IPS-20b (cell line): ENCODE data around the gene CLPTM1L.

Source experiments
- H3K27ac ChIP-seq: one replicate; pipeline ENCODE4 v1.5.1; 2013; ENCODE audit warnings: low read length
- H3K27me3 ChIP-seq: 2 replicates; pipeline ENCODE4 v1.6.1; 2013; ENCODE audit warnings: mild to moderate bottlenecking, low read length, inconsistent platforms; ENCODE audit not compliant: insufficient read depth
- H3K36me3 ChIP-seq: 2 replicates; pipeline ENCODE4 v1.6.1; 2013; ENCODE audit warnings: low read depth, mild to moderate bottlenecking, inconsistent platforms, low read length, moderate library complexity; ENCODE audit not compliant: insufficient read depth
- H3K4me1 ChIP-seq: 2 replicates; pipeline ENCODE4 v1.6.1; 2013; ENCODE audit warnings: mild to moderate bottlenecking, control low read depth, inconsistent platforms, low read length, moderate library complexity; ENCODE audit not compliant: insufficient read depth
- H3K4me3 ChIP-seq: 2 replicates; pipeline ENCODE4 v1.5.1; 2013; ENCODE audit warnings: mild to moderate bottlenecking, low read length, inconsistent platforms
- H3K9ac ChIP-seq: 2 replicates; pipeline ENCODE4 v1.6.1; 2013; ENCODE audit warnings: low read depth, mild to moderate bottlenecking, inconsistent platforms, low read length, moderate library complexity
- H3K9me3 ChIP-seq: 2 replicates; pipeline ENCODE4 v1.6.1; 2013; ENCODE audit warnings: mild to moderate bottlenecking, low read depth, low read length, inconsistent platforms; ENCODE audit not compliant: insufficient read depth

Gene CLPTM1L

GRCh38 chr5:1321576-1321975 lies 23.3 kb downstream of the CLPTM1L start:
- Histone ChIP-seq H3K36me3 (peaks cover 91% of the 10 kb centered on the region), H3K4me1 (peaks cover 3% of the 10 kb centered on the region; the same call in 1 of the 2 replicates), H3K27me3 (no peaks in the 10 kb centered on the region), H3K9me3 (no peaks in the 10 kb centered on the region), H3K27ac (no peak overlapping the region), H3K9ac (no peak overlapping the region), H3K4me3 (no peak overlapping the region)

GRCh38 chr5:1320436-1321344 lies 24.2 kb downstream of the CLPTM1L start:
- Histone ChIP-seq H3K4me3 (no peak overlapping the region), H3K9me3 (no peaks in the 10 kb centered on the region), H3K27ac (no peak overlapping the region), H3K4me1 (peaks cover 12% of the 10 kb centered on the region; the same call in 1 of the 2 replicates), H3K36me3 (peaks cover 87% of the 10 kb centered on the region), H3K27me3 (no peaks in the 10 kb centered on the region), H3K9ac (no peak overlapping the region)

GRCh38 chr5:1319436-1320256 lies 25.3 kb downstream of the CLPTM1L start:
- Histone ChIP-seq H3K4me1 (peaks cover 14% of the 10 kb centered on the region; the same call in 1 of the 2 replicates), H3K9ac (no peak overlapping the region), H3K36me3 (peaks cover 76% of the 10 kb centered on the region)

GRCh38 chr5:1318659-1319251 lies 26.1 kb downstream of the CLPTM1L start:
- peaks cover 67% of the 10 kb centered on the region for H3K36me3 ChIP-seq
- H3K4me1 ChIP-seq, result peaks cover 14% of the 10 kb centered on the region; the same call in 1 of the 2 replicates
- H3K9me3 ChIP-seq, result no peaks in the 10 kb centered on the region
- H3K27me3 ChIP-seq, result no peaks in the 10 kb centered on the region
- no peak overlapping the region for H3K27ac ChIP-seq
- no peak overlapping the region for H3K9ac ChIP-seq
- no peak overlapping the region for H3K4me3 ChIP-seq

More at GRCh38 chr5:1319436-1320256, 25.3 kb downstream of the CLPTM1L start:
- no peaks in the 10 kb centered on the region for H3K9me3 ChIP-seq
- H3K27ac ChIP-seq, result no peak overlapping the region
- H3K27me3 ChIP-seq, result no peaks in the 10 kb centered on the region
- H3K4me3 ChIP-seq, result no peak overlapping the region

GRCh38 chr5:1317921-1318565 lies 26.9 kb downstream of the CLPTM1L start:
- no peak overlapping the region for H3K27ac ChIP-seq
- peaks cover 60% of the 10 kb centered on the region for H3K36me3 ChIP-seq
- peaks cover 14% of the 10 kb centered on the region; the same call in 1 of the 2 replicates for H3K4me1 ChIP-seq
- H3K4me3 ChIP-seq, result no peak overlapping the region
- H3K9me3 ChIP-seq, result no peaks in the 10 kb centered on the region
- H3K27me3 ChIP-seq, result no peaks in the 10 kb centered on the region
- no peak overlapping the region for H3K9ac ChIP-seq

GRCh38 chr5:1316588-1317340 lies 28.1 kb downstream of the CLPTM1L start:
- peak overlapping the region; percentile 33; the same call in 1 of the 2 replicates for H3K9ac ChIP-seq
- H3K27ac ChIP-seq, result no peak overlapping the region
- peaks cover 14% of the 10 kb centered on the region; the same call in 1 of the 2 replicates for H3K4me1 ChIP-seq
- H3K4me3 ChIP-seq, result no peak overlapping the region; the same call in 1 of the 2 replicates
- H3K9me3 ChIP-seq, result no peaks in the 10 kb centered on the region
- H3K27me3 ChIP-seq, result no peaks in the 10 kb centered on the region
- H3K36me3 ChIP-seq, result peaks cover 49% of the 10 kb centered on the region

- Histone ChIP-seq H3K36me3 (peaks cover 41% of the 10 kb centered on the region), H3K4me3 (peak overlapping the region; percentile 55), H3K4me1 (peaks cover 14% of the 10 kb centered on the region; the same call in 1 of the 2 replicates), H3K9ac (peak overlapping the region; percentile 33; the same call in 1 of the 2 replicates), H3K27ac (peak overlapping the region; percentile 22), H3K9me3 (peaks cover 3% of the 10 kb centered on the region; the same call in 1 of the 2 replicates), H3K27me3 (no peaks in the 10 kb centered on the region)
Measured at GRCh38 chr5:1315709-1316587, 29.0 kb downstream of the CLPTM1L start.

- no peak overlapping the region; the same call in 1 of the 2 replicates for H3K4me3 ChIP-seq
- peaks cover 33% of the 10 kb centered on the region for H3K36me3 ChIP-seq
- peaks cover 14% of the 10 kb centered on the region; the same call in 1 of the 2 replicates for H3K4me1 ChIP-seq
- no peak overlapping the region for H3K27ac ChIP-seq
- H3K9ac ChIP-seq, result no peak overlapping the region; the same call in 1 of the 2 replicates
- peaks cover 7% of the 10 kb centered on the region for H3K9me3 ChIP-seq
- H3K27me3 ChIP-seq, result no peaks in the 10 kb centered on the region
Measured at GRCh38 chr5:1315018-1315708, 29.7 kb downstream of the CLPTM1L start.

- H3K9ac ChIP-seq, result no peak overlapping the region
- peaks cover 8% of the 10 kb centered on the region for H3K9me3 ChIP-seq
- H3K4me1 ChIP-seq, result peaks cover 14% of the 10 kb centered on the region; the same call in 1 of the 2 replicates
- H3K36me3 ChIP-seq, result peaks cover 27% of the 10 kb centered on the region
- no peaks in the 10 kb centered on the region for H3K27me3 ChIP-seq
- no peak overlapping the region for H3K27ac ChIP-seq
- no peak overlapping the region for H3K4me3 ChIP-seq
Measured at GRCh38 chr5:1314564-1314982, 30.3 kb downstream of the CLPTM1L start.
